ENCODE data around the gene SCUBE2. TPM values are rescaled to one million over a fixed set of nuclear protein-coding genes. Genes with fewer than 3 reads are reported as not detected.

Gene SCUBE2
- total and polyA plus RNA-seq, 8 donors = 3.8 to 33.8 (median 16.5) TPM

DNA sequence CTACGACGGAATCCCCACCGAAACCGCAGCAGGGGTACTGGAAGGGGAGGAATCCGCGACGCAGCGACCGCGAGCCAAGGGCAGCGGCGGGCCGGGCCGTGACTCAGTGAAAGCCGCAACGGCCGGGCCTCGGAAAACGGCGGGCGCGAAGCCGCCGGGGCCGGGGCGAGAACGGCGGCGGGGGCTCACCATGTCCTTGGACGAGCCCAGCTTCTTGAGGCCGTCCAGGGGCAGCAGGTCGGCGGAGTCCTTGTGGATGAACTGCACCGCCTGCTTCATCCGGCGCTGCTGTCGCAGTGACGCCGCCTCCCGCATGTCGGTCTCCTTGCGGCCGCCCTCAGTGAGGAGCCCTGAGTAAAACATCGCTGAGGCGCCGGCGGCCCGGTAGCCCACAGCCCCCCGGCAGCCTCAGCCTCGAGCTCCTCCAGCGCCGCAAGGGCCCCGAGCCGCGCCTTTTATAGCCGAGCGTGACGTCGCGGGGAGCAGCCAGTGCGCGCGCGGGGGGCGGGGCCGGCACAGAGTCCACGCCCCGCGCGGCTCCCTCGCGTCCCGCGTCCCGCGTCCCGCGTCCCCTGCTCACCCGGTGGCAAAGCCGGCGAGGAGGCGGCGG lies 87.7 kb downstream of the SCUBE2 start, which contains the start of gene NRIP3:
Gene NRIP3 (minus strand): TSS at position 429 of the 610 bp plus-strand sequence. CDS start 66 bp downstream, at position 363.
- H3K36me3 ChIP-seq = no peaks in the 10 kb centered on the region
- peak; percentile 84 to 91 (median 89) for ATAC-seq

DNA sequence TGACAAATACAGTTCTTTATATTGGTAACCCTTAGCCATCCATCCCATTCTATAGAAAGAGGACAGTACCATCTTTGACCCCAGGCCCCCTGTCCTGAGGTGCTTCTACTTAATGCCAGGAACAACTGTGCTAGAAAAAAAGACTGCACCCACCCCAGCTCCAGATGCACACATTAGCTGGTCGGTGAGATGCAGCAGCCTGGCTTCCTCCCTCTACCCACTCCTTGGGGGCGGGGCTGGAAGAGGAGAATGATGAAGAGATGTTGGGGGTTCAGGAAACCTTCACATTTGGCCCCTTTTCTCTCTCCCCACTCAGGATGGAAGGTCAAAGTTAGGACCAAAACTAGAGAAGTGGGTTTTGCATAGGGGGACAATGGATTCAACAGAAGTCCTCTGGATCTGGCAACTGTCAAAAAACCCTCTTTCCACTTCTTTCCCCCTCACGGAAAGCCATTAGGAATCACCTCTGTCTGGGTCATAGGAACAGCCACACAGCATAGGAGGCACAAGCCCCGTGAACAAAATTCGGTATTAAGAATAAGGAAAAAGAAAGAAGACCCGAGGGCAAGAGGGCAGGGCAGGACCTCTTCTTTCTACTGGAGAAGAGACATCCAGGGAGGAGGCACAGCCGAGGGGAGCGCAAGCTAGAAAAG lies 88.4 kb downstream of the SCUBE2 start:
- FAIRE-seq (no peak), ATAC-seq (peak in 1 of 4 donors; percentile 13), DNase-seq (no peak)
- H3K27me3 ChIP-seq = peaks cover 0 to 30% (median 10%) of the 10 kb centered on the region in 4 donors
- TF ChIP-seq, protein P1, sequence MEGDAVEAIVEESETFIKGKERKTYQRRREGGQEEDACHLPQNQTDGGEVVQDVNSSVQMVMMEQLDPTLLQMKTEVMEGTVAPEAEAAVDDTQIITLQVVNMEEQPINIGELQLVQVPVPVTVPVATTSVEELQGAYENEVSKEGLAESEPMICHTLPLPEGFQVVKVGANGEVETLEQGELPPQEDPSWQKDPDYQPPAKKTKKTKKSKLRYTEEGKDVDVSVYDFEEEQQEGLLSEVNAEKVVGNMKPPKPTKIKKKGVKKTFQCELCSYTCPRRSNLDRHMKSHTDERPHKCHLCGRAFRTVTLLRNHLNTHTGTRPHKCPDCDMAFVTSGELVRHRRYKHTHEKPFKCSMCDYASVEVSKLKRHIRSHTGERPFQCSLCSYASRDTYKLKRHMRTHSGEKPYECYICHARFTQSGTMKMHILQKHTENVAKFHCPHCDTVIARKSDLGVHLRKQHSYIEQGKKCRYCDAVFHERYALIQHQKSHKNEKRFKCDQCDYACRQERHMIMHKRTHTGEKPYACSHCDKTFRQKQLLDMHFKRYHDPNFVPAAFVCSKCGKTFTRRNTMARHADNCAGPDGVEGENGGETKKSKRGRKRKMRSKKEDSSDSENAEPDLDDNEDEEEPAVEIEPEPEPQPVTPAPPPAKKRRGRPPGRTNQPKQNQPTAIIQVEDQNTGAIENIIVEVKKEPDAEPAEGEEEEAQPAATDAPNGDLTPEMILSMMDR (IDR thresholded peaks at IDR 0.05) = no peak
- WGBS, 2 donors = 14 to 17% methylated on average over 8 of the region's 8 CpGs
- no peaks in the 10 kb centered on the region for H3K9me3 ChIP-seq
- H3K36me3 ChIP-seq = no peaks in the 10 kb centered on the region
- H3K27ac ChIP-seq = no peak overlapping the region
- intact Hi-C loops (cut with DNase I) = no loop called here
- peak overlapping the region; percentile 38 to 57 (median 46) for H3K4me3 ChIP-seq
- H3K4me1 ChIP-seq = peaks cover 0 to 9% (median 8%) of the 10 kb centered on the region in 3 donors

More for the DNA sequence above, 87.7 kb downstream of the SCUBE2 start, which contains the start of gene NRIP3:
- H3K27me3 ChIP-seq = peaks cover 0 to 30% (median 10%) of the 10 kb centered on the region in 4 donors
- 3 to 4% methylated on average over 54 to 83 of the region's 83 CpGs for WGBS, 2 donors
- H3K4me1 ChIP-seq = peaks cover 0 to 9% (median 8%) of the 10 kb centered on the region in 3 donors
- DNase-seq (peak; percentile 46 to 84 (median 64)), FAIRE-seq (no peak)
- no peaks in the 10 kb centered on the region for H3K9me3 ChIP-seq
- peak within 1 kb of the TSS; percentile 38 to 57 (median 46) for H3K4me3 ChIP-seq
- no peak within 1 kb of the TSS for H3K27ac ChIP-seq
- TF ChIP-seq, protein P1 (IDR thresholded peaks at IDR 0.05) = no peak
- intact Hi-C loops (cut with DNase I) = no loop called here

DNA sequence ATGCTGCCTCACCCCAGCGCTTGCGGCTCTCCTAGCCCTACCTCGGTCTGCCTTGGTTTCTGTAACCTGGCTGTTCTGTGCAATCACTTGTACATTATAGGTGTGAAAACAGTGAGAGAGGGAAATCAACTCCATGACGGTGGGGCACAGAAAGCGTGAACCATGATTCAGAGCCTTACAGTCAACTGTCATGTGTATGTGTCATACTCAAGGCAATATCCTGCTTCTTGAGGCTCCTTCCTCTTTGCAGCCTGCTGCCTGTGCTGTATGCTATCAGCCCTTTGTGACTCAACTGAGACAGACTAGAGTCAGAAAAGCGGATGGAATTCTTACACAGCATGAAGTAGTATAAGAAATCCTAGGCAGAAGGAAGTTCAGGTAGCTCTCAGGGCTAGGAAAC lies 89.7 kb downstream of the SCUBE2 start:
- no peak overlapping the region for H3K4me3 ChIP-seq
- H3K4me1 ChIP-seq = peaks cover 0 to 9% (median 8%) of the 10 kb centered on the region in 3 donors
- no peaks in the 10 kb centered on the region for H3K9me3 ChIP-seq
- H3K27me3 ChIP-seq = peaks cover 0 to 30% (median 10%) of the 10 kb centered on the region in 4 donors
- ATAC-seq (peak in 2 of 4 donors; percentile 39 to 43), FAIRE-seq (no peak), DNase-seq (no peak)
- intact Hi-C loops (cut with DNase I) = no loop called here
- WGBS, 2 donors = 77 to 85% methylated on average over 6 of the region's 6 CpGs
- TF ChIP-seq, protein P1 (IDR thresholded peaks at IDR 0.05) = no peak
- no peaks in the 10 kb centered on the region for H3K36me3 ChIP-seq
- no peak overlapping the region for H3K27ac ChIP-seq

DNA sequence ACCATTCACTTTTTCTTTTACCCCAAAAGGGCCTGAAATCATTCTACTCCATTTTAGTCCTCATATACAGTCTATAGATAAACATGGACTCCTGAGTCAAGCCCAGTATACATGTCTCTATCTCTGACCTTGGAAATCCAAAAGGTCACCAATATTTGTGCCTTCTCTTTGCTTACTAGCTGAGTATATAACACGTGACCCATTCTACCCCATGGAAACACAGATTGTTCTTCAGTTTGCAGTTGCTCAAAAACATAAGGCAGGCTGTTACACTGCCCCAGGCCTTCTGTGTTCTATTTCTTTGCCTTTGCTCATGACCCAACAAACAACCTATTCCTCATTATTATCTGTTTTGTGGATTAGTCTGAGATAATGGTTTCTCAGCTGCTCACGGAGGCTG lies 93.4 kb downstream of the SCUBE2 start:
- peaks cover 0 to under 1% (median 0%) of the 10 kb centered on the region in 3 donors for H3K4me1 ChIP-seq
- TF ChIP-seq, protein P1 (IDR thresholded peaks at IDR 0.05) = no peak
- no peak overlapping the region for H3K27ac ChIP-seq
- FAIRE-seq (no peak), DNase-seq (no peak), ATAC-seq (no peak)
- H3K27me3 ChIP-seq = peaks cover 0 to 25% (median 10%) of the 10 kb centered on the region in 4 donors
- no peaks in the 10 kb centered on the region for H3K9me3 ChIP-seq
- intact Hi-C loops (cut with DNase I) = no loop called here
- H3K36me3 ChIP-seq = no peaks in the 10 kb centered on the region
- H3K4me3 ChIP-seq = no peak overlapping the region
- 71 to 76% methylated on average over 2 of the region's 2 CpGs for WGBS, 2 donors

All from pancreas (tissue), 10 donors.